ENCODE data around the gene RXRB. TPM values are rescaled to one million over a fixed set of nuclear protein-coding genes. Genes with fewer than 3 reads are reported as not detected.
A peak's percentile ranks its signal among the peaks of the same experiment; 100 is the strongest.

Gene RXRB
- total RNA-seq, 1 experiment from 2014 or later: 49.9 TPM

- no TSS peak for BruUV-seq (replicated peaks)
- H2AFZ ChIP-seq (ENCODE audit: low read depth, low read length, poor library complexity, severe bottlenecking): no peak overlapping the region
Observed at GRCh38 chr6:33172688-33173534, 27.6 kb downstream of the RXRB start.

More at GRCh38 chr6:33172688-33173534, 27.6 kb downstream of the RXRB start:
- POLR2A ChIA-PET: interaction anchor here (0.6 kb wide), 1 partner anchor 1461 kb away, joined by 3 read pairs; no protein-coding TSS in a partner anchor
- no peaks in the 10 kb centered on the region for H4K20me1 ChIP-seq (ENCODE audit: insufficient read depth)
- H3K27ac ChIP-seq (ENCODE audit: low read depth, low read length): no peak overlapping the region
- H3K79me2 ChIP-seq (ENCODE audit: insufficient read depth, low read length): no peaks in the 10 kb centered on the region
- no peak overlapping the region for H3K4me2 ChIP-seq (ENCODE audit: low read length)
- CTCF ChIA-PET: interaction anchor here (0.5 to 1.1 kb wide), 5 partner anchors 24 to 158 kb away, joined by 3 to 4 read pairs (median 3); no protein-coding TSS in a partner anchor
- H3K9me2 ChIP-seq (ENCODE audit: insufficient read depth): no peaks in the 10 kb centered on the region
- no peaks in the 10 kb centered on the region for H3K4me1 ChIP-seq (ENCODE audit: control insufficient read depth in 1 of 2, insufficient read depth in 2 of 2, low read length in 2 of 2)
- RAD21 ChIA-PET (ENCODE audit: low non-redundant PET in 1 of 2, low total read pairs in 2 of 2, uncharacterized antibody in 2 of 2, unreplicated experiment in 2 of 2): no interaction called here
- intact Hi-C loops (cut with micrococcal nuclease): no loop called here
- H3K4me3 ChIP-seq (replicated peaks in 1 of 2; ENCODE audit: low read depth in 1 of 2, low read length in 2 of 2): no peak overlapping the region
- ATAC-seq (peak; percentile 51; the same call in 1 of the 2 replicates), DNase-seq (ENCODE audit: low read depth, low spot score) (peak; percentile 13)
- no peak overlapping the region for H3K9ac ChIP-seq (ENCODE audit: low read length)
- H3K27me3 ChIP-seq (ENCODE audit: insufficient read depth, low read length): no peaks in the 10 kb centered on the region
- no peaks in the 10 kb centered on the region for H3K36me3 ChIP-seq (ENCODE audit: control insufficient read depth in 1 of 2, insufficient read depth in 2 of 2, low read length in 2 of 2)
- TF ChIP-seq ELF1 (IDR thresholded peaks at IDR 0.05; ENCODE audit: borderline replicate concordance, low read depth): no peak
- TF ChIP-seq SIN3A (IDR thresholded peaks at IDR 0.05; ENCODE audit: low read depth): no peak
- peak; percentile 58 to 66 (median 66) for TF ChIP-seq CTCF (IDR thresholded peaks at IDR 0.05 in 2 of 3, conservative IDR thresholded peaks at IDR 0.05 in 1 of 3; ENCODE audit: borderline replicate concordance in 1 of 3, insufficient read depth in 1 of 3, low read depth in 2 of 3, low read length in 2 of 3)
- no peak for TF ChIP-seq POLR2A (IDR thresholded peaks at IDR 0.05; ENCODE audit: borderline replicate concordance, extremely low read depth, insufficient read depth, insufficient read length)
- no peak; the same call in none of the 2 replicates for TF ChIP-seq RAD21 (IDR thresholded peaks at IDR 0.05; ENCODE audit: low read depth)
- TF ChIP-seq ATF3 (IDR thresholded peaks at IDR 0.05): no peak
- TF ChIP-seq ZNF274 (IDR thresholded peaks at IDR 0.05; ENCODE audit: low read depth, low read length): no peak
- no peak for TF ChIP-seq REST (IDR thresholded peaks at IDR 0.05; ENCODE audit: low read depth)
- H3K9me3 ChIP-seq (ENCODE audit: control insufficient read depth in 1 of 2, insufficient read depth in 1 of 2, low read depth in 1 of 2, low read length in 2 of 2): no peaks in the 10 kb centered on the region

Data from HCT116 (cell line).